PC-9 (cell line): ENCODE results near the gene MEF2B.

Experiments used
- CTCF ChIP-seq: fragments of 200-600 bp; sonication (generic); conservative IDR thresholded peaks from 2 replicates; pipeline ENCODE4 v1.6.1; 2017; ENCODE audit warnings: mixed run types, antibody characterized with exemption, mild to moderate bottlenecking, moderate library complexity
- EZH2 ChIP-seq: fragments of 200-600 bp; sonication (generic); IDR thresholded peaks from 2 replicates; pipeline ENCODE4 v1.8.0; 2017; ENCODE audit warnings: antibody characterized with exemption, low read depth

GRCh38 chr19:19155495-19156219 is 14.4 kb downstream of the MEF2B start:
- TF ChIP-seq CTCF (no peak), EZH2 (no peak)
